Activated CD4-positive, alpha-beta T cell treated with anti-CD3 and anti-CD28 coated beads for 4 hours (primary cell): ENCODE data around the gene SEC31A.
"Not testable (repeated sequence)": the region's sequence is repeated elsewhere in the genome, so short reads cannot be mapped to it uniquely, and the experiment has no call there.

Source experiments
- DNase-seq, 2 donors: peaks; one replicate each; pipeline ENCODE4 v3.0.0-alpha.2; 2020

The SEC31A gene

GRCh38 chr4:82896755-82897154, 5.8 kb upstream of the SEC31A start:
- no peak for DNase-seq

- DNase-seq: no peak
Observed at GRCh38 chr4:82893942-82894341, 3.0 kb upstream of the SEC31A start.

GRCh38 chr4:82892467-82892802, 1.5 kb upstream of the SEC31A start:
- no peak for DNase-seq

GRCh38 chr4:82891707-82892466, 934 bp upstream of the SEC31A start:
- DNase-seq: no peak

GRCh38 chr4:82890528-82890900, 439 bp downstream of the SEC31A start:
- no peak for DNase-seq

- no peak for DNase-seq
Observed at GRCh38 chr4:82889287-82889686, 1.7 kb downstream of the SEC31A start.

- DNase-seq: no peak
Observed at GRCh38 chr4:82886147-82886942, 4.6 kb downstream of the SEC31A start.

- no peak for DNase-seq
Observed at GRCh38 chr4:82885410-82885809, 5.5 kb downstream of the SEC31A start.

GRCh38 chr4:82868572-82868971, 22.4 kb downstream of the SEC31A start:
- DNase-seq: no peak

- no peak for DNase-seq
Observed at GRCh38 chr4:82866706-82867385, 24.1 kb downstream of the SEC31A start.

GRCh38 chr4:82866033-82866432, 24.9 kb downstream of the SEC31A start:
- not testable (repeated sequence) for DNase-seq

- no peak for DNase-seq
Observed at GRCh38 chr4:82865592-82865991, 25.4 kb downstream of the SEC31A start.

GRCh38 chr4:82864336-82864979, 26.5 kb downstream of the SEC31A start:
- DNase-seq: no peak

GRCh38 chr4:82861529-82861928, 29.4 kb downstream of the SEC31A start:
- DNase-seq: no peak

- not testable (repeated sequence) for DNase-seq
Observed at GRCh38 chr4:82860487-82860886, 30.5 kb downstream of the SEC31A start.

- DNase-seq: no peak
Observed at GRCh38 chr4:82852751-82853285, 38.1 kb downstream of the SEC31A start.

GRCh38 chr4:82851885-82852750, 38.8 kb downstream of the SEC31A start:
- DNase-seq: no peak

GRCh38 chr4:82851318-82851717, 39.6 kb downstream of the SEC31A start:
- no peak for DNase-seq

- DNase-seq: no peak
Observed at GRCh38 chr4:82850684-82851083, 40.3 kb downstream of the SEC31A start.

- DNase-seq: no peak
Observed at GRCh38 chr4:82848706-82849105, 42.2 kb downstream of the SEC31A start.

- no peak for DNase-seq
Observed at GRCh38 chr4:82842593-82842992, 48.4 kb downstream of the SEC31A start.

GRCh38 chr4:82839624-82840023, 51.3 kb downstream of the SEC31A start:
- no peak for DNase-seq
